Activated T-cell treated with anti-CD3 and anti-CD28 coated beads, Interleukin-2, amount 50 U/mL, for 72 hours (primary cell): Measurements from ENCODE around the gene TCEAL3. TPM values are rescaled to one million over a fixed set of nuclear protein-coding genes. Genes with fewer than 3 reads are reported as not detected.
"Not testable (repeated sequence)": the region's sequence is repeated elsewhere in the genome, so short reads cannot be mapped to it uniquely, and the experiment has no call there.

ENCODE experiments used
- ATAC-seq, 2 donors: fragments of 150-1000 bp; cut with Tn5 transposase; replicated peaks in 1 of 2; 2 replicates each; pipeline ENCODE4 v1.10.0; 2021; ENCODE audit warnings: moderate library complexity in 2 of 2, mild to moderate bottlenecking in 1 of 2
- DNase-seq, 2 donors: peaks; one replicate each; pipeline ENCODE4 v3.0.0; 2021 to 2022; ENCODE audit warnings: mixed read lengths in 1 of 2
- H3K27ac Mint-ChIP-seq: one replicate; pipeline ENCODE4 v1.8.0; 2022; ENCODE audit warnings: mild to moderate bottlenecking, moderate library complexity, mixed read lengths
- H3K27me3 Mint-ChIP-seq: one replicate; pipeline ENCODE4 v1.8.0; 2022; ENCODE audit warnings: low read depth, mixed read lengths
- H3K36me3 Mint-ChIP-seq, 2 donors: one replicate each; pipeline ENCODE4 v1.8.0; 2022; ENCODE audit warnings: mixed read lengths in 2 of 2, mild to moderate bottlenecking in 1 of 2; ENCODE audit not compliant: insufficient read depth in 2 of 2
- H3K4me1 Mint-ChIP-seq: one replicate; pipeline ENCODE4 v1.8.0; 2022; ENCODE audit warnings: low read depth, mixed read lengths
- H3K4me3 Mint-ChIP-seq, 2 donors: one replicate each; pipeline ENCODE4 v1.8.0; 2022; ENCODE audit warnings: mild to moderate bottlenecking in 2 of 2, mixed read lengths in 2 of 2, moderate library complexity in 2 of 2
- H3K9me3 Mint-ChIP-seq, 2 donors: one replicate each; pipeline ENCODE4 v1.8.0; 2022; ENCODE audit warnings: mixed read lengths in 2 of 2
- total RNA-seq, 2 donors: library from RNA; stranded (reverse); gene quantifications; one replicate each; pipeline ENCODE4 v1.2.3, GENCODE V29; 2022

Gene TCEAL3
- total RNA-seq, 2 donors from 2014 or later: 5.9 to 6.5 TPM

- not testable (repeated sequence) for H3K4me1 Mint-ChIP-seq, ATAC-seq, H3K27ac Mint-ChIP-seq, DNase-seq, H3K4me3 Mint-ChIP-seq, H3K27me3 Mint-ChIP-seq, H3K36me3 Mint-ChIP-seq, H3K9me3 Mint-ChIP-seq
These were observed 15.5 kb upstream of the TCEAL3 start for GRCh38 chrX:103592295-103592694.

GRCh38 chrX:103595202-103595601 lies 12.6 kb upstream of the TCEAL3 start:
- not testable (repeated sequence) for H3K9me3 Mint-ChIP-seq, H3K36me3 Mint-ChIP-seq, ATAC-seq, DNase-seq, H3K27me3 Mint-ChIP-seq, H3K4me3 Mint-ChIP-seq, H3K27ac Mint-ChIP-seq, H3K4me1 Mint-ChIP-seq

DNA sequence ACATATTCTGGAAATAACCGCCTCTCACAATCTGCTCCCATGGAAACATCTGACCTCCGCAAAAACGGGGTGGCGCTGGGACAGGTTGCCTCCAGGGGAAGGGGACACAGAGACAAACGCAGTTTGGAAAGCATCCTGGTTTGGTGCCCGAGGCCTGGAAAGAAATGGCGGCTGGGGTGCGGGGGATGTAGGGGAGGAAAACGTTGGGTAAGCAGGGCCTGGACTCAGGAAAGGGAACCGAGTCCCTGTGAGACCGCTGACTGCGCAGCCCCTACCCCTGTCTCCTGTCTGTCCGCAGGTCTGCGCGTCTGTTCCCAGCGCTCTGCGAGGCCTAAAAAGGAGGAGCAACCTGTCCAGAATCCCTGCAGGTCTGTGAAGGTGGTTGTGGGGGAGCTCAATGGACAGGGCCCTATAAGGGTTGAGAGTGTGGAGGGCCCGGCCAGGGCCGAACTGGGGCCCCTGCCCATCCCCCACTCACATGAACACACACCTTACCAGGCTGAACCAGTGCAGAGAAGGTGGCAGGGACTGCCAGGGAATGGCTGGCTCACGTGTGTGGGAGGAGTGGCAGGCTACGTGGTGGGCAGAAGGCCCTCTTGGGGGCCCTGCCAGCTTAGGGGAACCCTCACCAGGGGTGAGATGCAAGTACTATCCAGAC lies 672 bp downstream of the TCEAL3 start:
- DNase-seq: no peak
- peak in 1 of 2 donors; percentile 4 for ATAC-seq
- peaks cover 1 to 5% of the 10 kb centered on the region in 2 donors for H3K36me3 Mint-ChIP-seq
- no peaks in the 10 kb centered on the region for H3K4me1 Mint-ChIP-seq
- H3K27ac Mint-ChIP-seq: no peak overlapping the region
- H3K27me3 Mint-ChIP-seq: peaks cover 34% of the 10 kb centered on the region
- H3K4me3 Mint-ChIP-seq: peak overlapping the region; percentile 77 to 81
- no peaks in the 10 kb centered on the region for H3K9me3 Mint-ChIP-seq

- H3K4me1 Mint-ChIP-seq: no peaks in the 10 kb centered on the region
- peaks cover 35% of the 10 kb centered on the region for H3K27me3 Mint-ChIP-seq
- no peak for DNase-seq
- H3K9me3 Mint-ChIP-seq: no peaks in the 10 kb centered on the region
- peaks cover 1 to 5% of the 10 kb centered on the region in 2 donors for H3K36me3 Mint-ChIP-seq
- no peak overlapping the region for H3K4me3 Mint-ChIP-seq
- no peak for ATAC-seq
- no peak overlapping the region for H3K27ac Mint-ChIP-seq
These were observed 2.5 kb downstream of the TCEAL3 start for GRCh38 chrX:103610282-103610681.

GRCh38 chrX:103613362-103613890 lies 5.7 kb downstream of the TCEAL3 start:
- ATAC-seq: no peak

GRCh38 chrX:103614999-103615398 lies 7.2 kb downstream of the TCEAL3 start:
- DNase-seq (no peak), ATAC-seq (no peak)
- H3K4me3 Mint-ChIP-seq: no peak overlapping the region
- H3K36me3 Mint-ChIP-seq: no peaks in the 10 kb centered on the region
- no peaks in the 10 kb centered on the region for H3K9me3 Mint-ChIP-seq
- H3K27ac Mint-ChIP-seq: no peak overlapping the region
- H3K27me3 Mint-ChIP-seq: peaks cover 6% of the 10 kb centered on the region
- H3K4me1 Mint-ChIP-seq: no peaks in the 10 kb centered on the region

More at GRCh38 chrX:103613362-103613890, 5.7 kb downstream of the TCEAL3 start:
- Mint-ChIP-seq H3K4me1 (no peaks in the 10 kb centered on the region), H3K27ac (no peak overlapping the region), H3K27me3 (peaks cover 14% of the 10 kb centered on the region), H3K4me3 (no peak overlapping the region), H3K36me3 (no peaks in the 10 kb centered on the region), H3K9me3 (no peaks in the 10 kb centered on the region)
- DNase-seq: no peak

DNA sequence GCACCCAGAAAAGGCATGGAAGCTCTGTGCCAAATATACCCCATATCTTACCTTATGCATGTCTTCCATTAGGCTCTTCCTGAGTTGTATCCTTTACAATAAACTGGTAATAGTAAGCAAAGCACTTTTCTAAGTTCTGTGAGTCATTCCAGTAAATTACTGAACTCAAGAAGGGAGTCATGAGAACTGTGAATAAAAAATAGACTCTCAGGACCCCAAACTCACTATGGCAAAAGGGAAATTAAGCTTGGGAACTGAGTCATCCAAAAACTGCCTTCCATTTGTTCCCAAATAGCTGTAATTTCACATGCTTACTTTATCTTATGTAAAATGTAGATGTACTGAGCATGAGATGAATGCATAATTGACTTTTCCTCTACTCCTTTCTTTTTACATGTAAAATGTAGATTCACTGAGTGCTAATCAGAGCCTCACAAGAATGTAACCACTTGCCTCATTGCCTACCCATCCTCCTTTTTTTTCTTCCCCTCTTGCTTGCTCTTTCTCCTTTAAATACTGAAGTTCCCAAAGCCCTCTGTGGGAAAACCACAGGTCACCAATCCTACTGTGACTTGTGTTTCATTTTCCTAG lies 8.1 kb downstream of the TCEAL3 start:
- ATAC-seq: no peak
- peaks cover 6% of the 10 kb centered on the region for H3K27me3 Mint-ChIP-seq

GRCh38 chrX:103616676-103617186 lies 9.0 kb downstream of the TCEAL3 start:
- ATAC-seq: no peak

More for the DNA sequence above, 8.1 kb downstream of the TCEAL3 start:
- DNase-seq: no peak
- Mint-ChIP-seq H3K9me3 (no peaks in the 10 kb centered on the region), H3K4me1 (no peaks in the 10 kb centered on the region), H3K4me3 (no peak overlapping the region), H3K27ac (no peak overlapping the region), H3K36me3 (no peaks in the 10 kb centered on the region)

GRCh38 chrX:103624111-103624510 lies 16.3 kb downstream of the TCEAL3 start:
- ATAC-seq: no peak
- Mint-ChIP-seq H3K4me3 (no peak overlapping the region), H3K27me3 (peaks cover 8% of the 10 kb centered on the region), H3K4me1 (no peaks in the 10 kb centered on the region), H3K27ac (no peak overlapping the region), H3K9me3 (no peaks in the 10 kb centered on the region), H3K36me3 (no peaks in the 10 kb centered on the region)
- no peak for DNase-seq

More at GRCh38 chrX:103616676-103617186, 9.0 kb downstream of the TCEAL3 start:
- Mint-ChIP-seq H3K27ac (no peak overlapping the region), H3K4me3 (no peak overlapping the region), H3K27me3 (peaks cover 6% of the 10 kb centered on the region), H3K9me3 (no peaks in the 10 kb centered on the region), H3K36me3 (no peaks in the 10 kb centered on the region), H3K4me1 (no peaks in the 10 kb centered on the region)
- DNase-seq: no peak

GRCh38 chrX:103626855-103627254 lies 19.1 kb downstream of the TCEAL3 start:
- Mint-ChIP-seq H3K27me3 (peaks cover 14% of the 10 kb centered on the region), H3K4me3 (peak overlapping the region in 1 of 2 donors; percentile 48)
- no peak for ATAC-seq

GRCh38 chrX:103628386-103629317 lies 20.9 kb downstream of the TCEAL3 start, which contains the start of gene TCEAL1:
TSS of gene TCEAL1 (plus strand) at chrX:103628975. CDS start at chrX:103629917, 942 bp downstream.
- ATAC-seq: peak; percentile 75 to 80
- H3K9me3 Mint-ChIP-seq: no peaks in the 10 kb centered on the region
- peaks cover 14% of the 10 kb centered on the region for H3K27me3 Mint-ChIP-seq
- H3K4me1 Mint-ChIP-seq: peaks cover 7% of the 10 kb centered on the region
- H3K36me3 Mint-ChIP-seq: no peaks in the 10 kb centered on the region
- H3K4me3 Mint-ChIP-seq: peak within 1 kb of the TSS; percentile 90 to 92
- DNase-seq: peak; percentile 39 to 46
- H3K27ac Mint-ChIP-seq: peak within 1 kb of the TSS; percentile 78

More at GRCh38 chrX:103626855-103627254, 19.1 kb downstream of the TCEAL3 start:
- H3K9me3 Mint-ChIP-seq: no peaks in the 10 kb centered on the region
- H3K36me3 Mint-ChIP-seq: no peaks in the 10 kb centered on the region
- no peak for DNase-seq
- peak overlapping the region; percentile 17 for H3K27ac Mint-ChIP-seq
- peaks cover 7% of the 10 kb centered on the region for H3K4me1 Mint-ChIP-seq

GRCh38 chrX:103629318-103630170 lies 21.8 kb downstream of the TCEAL3 start:
- ATAC-seq (peak; percentile 61 to 75), DNase-seq (peak; percentile 11 to 21)
- peaks cover 7% of the 10 kb centered on the region for H3K4me1 Mint-ChIP-seq
- peak overlapping the region; percentile 90 to 92 for H3K4me3 Mint-ChIP-seq
- H3K9me3 Mint-ChIP-seq: no peaks in the 10 kb centered on the region
- H3K36me3 Mint-ChIP-seq: no peaks in the 10 kb centered on the region
- peak overlapping the region; percentile 78 for H3K27ac Mint-ChIP-seq
- H3K27me3 Mint-ChIP-seq: peaks cover 14% of the 10 kb centered on the region
